ENCODE results near the gene MED25. TPM values are rescaled to one million over a fixed set of nuclear protein-coding genes. Genes with fewer than 3 reads are reported as not detected.

The MED25 gene
- total and polyA plus RNA-seq, 9 donors, result 30.3 to 89.9 (median 67.4) TPM

GRCh38 chr19:49801966-49802661, 16.0 kb upstream of the MED25 start:
- Histone ChIP-seq H3K27ac (peak overlapping the region; percentile 55 to 61), H3K36me3 (no peaks in the 10 kb centered on the region), H3K27me3 (no peaks in the 10 kb centered on the region), H3K4me3 (peak overlapping the region; percentile 35), H3K4me1 (ENCODE audit: insufficient read depth) (peaks cover 8% of the 10 kb centered on the region), H3K9me3 (no peaks in the 10 kb centered on the region)
- TF ChIP-seq, protein P1, sequence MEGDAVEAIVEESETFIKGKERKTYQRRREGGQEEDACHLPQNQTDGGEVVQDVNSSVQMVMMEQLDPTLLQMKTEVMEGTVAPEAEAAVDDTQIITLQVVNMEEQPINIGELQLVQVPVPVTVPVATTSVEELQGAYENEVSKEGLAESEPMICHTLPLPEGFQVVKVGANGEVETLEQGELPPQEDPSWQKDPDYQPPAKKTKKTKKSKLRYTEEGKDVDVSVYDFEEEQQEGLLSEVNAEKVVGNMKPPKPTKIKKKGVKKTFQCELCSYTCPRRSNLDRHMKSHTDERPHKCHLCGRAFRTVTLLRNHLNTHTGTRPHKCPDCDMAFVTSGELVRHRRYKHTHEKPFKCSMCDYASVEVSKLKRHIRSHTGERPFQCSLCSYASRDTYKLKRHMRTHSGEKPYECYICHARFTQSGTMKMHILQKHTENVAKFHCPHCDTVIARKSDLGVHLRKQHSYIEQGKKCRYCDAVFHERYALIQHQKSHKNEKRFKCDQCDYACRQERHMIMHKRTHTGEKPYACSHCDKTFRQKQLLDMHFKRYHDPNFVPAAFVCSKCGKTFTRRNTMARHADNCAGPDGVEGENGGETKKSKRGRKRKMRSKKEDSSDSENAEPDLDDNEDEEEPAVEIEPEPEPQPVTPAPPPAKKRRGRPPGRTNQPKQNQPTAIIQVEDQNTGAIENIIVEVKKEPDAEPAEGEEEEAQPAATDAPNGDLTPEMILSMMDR (IDR thresholded peaks at IDR 0.05), result peak; percentile 54 to 75 (median 57)
- no peak for TF ChIP-seq POLR2A (IDR thresholded peaks at IDR 0.05)
- intact Hi-C loops (cut with DNase I), result loop anchor here in 2 of 4 donors (5.0 to 10.0 kb wide), 3 partner anchors 35 to 77 kb away; partner anchors contain the start of gene AP2A1 (in 1 of the 2)
- DNase-seq, result peak; percentile 94 to 97 (median 97)
- WGBS, 3 donors, result 8 to 14% (median 13%) methylated on average over 24 to 38 of the region's 38 CpGs

DNA sequence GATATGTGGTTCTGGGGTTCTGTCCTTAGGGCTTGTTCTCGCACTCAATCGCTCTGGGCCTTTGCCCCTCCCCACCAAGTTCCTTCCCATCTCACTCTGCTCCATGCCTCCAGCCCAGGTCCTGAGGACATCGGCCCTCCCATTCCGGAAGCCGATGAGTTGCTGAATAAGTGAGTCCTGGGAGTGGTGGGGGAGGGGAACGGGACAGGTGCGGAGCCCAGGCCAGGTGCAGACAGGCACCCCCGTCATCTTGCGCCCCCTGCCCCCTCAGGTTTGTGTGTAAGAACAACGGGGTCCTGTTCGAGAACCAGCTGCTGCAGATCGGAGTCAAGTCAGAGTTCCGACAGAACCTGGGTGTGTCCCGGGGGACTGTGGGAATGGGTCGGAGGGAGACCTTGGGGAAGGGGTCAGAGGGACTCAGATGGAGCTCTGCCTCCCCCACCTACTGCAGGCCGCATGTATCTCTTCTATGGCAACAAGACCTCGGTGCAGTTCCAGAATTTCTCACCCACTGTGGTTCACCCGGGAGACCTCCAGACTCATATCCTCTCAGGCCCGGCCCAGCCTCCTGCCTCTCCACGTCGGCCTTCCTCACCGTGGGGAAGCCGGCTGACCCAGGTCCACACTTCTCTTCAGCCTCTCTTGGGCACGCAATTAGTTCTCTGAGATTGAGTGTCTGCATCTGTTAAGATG, 15.1 kb upstream of the MED25 start:
- WGBS, 3 donors, result 68 to 78% (median 71%) methylated on average over 24 of the region's 24 CpGs

DNA sequence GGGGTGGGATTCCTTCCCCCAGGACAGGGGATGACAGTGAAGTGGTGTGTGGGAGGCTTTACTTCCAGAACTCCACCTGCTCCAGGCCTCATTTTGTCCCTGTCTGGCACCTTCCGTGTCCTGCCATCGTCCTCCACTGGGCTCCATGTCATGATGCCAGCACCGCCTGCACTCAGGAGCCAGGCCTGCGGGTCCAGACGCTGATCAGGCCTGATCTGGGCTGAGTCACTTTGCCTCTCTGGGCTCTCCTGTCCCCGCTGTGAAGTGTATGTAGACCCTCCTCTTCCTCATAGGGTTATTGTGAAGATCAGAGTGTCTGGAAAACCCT, 14.6 kb upstream of the MED25 start:
- no peak for TF ChIP-seq EP300 (IDR thresholded peaks at IDR 0.05)
- TF ChIP-seq, protein P1 (IDR thresholded peaks at IDR 0.05), result no peak
- TF ChIP-seq POLR2A (IDR thresholded peaks at IDR 0.05), result no peak
- Histone ChIP-seq H3K27ac (no peak overlapping the region), H3K4me1 (ENCODE audit: insufficient read depth) (peaks cover 11% of the 10 kb centered on the region), H3K36me3 (no peaks in the 10 kb centered on the region), H3K27me3 (no peaks in the 10 kb centered on the region), H3K9me3 (no peaks in the 10 kb centered on the region), H3K4me3 (no peak overlapping the region)
- intact Hi-C loops (cut with DNase I), result loop anchor here in 2 of 4 donors (5.0 to 10.0 kb wide), 3 partner anchors 36 to 79 kb away; partner anchors contain the start of gene AP2A1 (in 1 of the 2)
- DNase-seq, result peak in 2 of 5 donors; percentile 31 to 33
- WGBS, 3 donors, result 85 to 94% (median 90%) methylated on average over 6 of the region's 6 CpGs

More for the DNA sequence above, 15.1 kb upstream of the MED25 start:
- no peak for TF ChIP-seq EP300 (IDR thresholded peaks at IDR 0.05)
- Histone ChIP-seq H3K36me3 (no peaks in the 10 kb centered on the region), H3K27ac (peak overlapping the region; percentile 55 to 61), H3K4me3 (no peak overlapping the region), H3K9me3 (no peaks in the 10 kb centered on the region), H3K4me1 (ENCODE audit: insufficient read depth) (peaks cover 8% of the 10 kb centered on the region), H3K27me3 (no peaks in the 10 kb centered on the region)
- intact Hi-C loops (cut with DNase I), result loop anchor here in 2 of 4 donors (5.0 to 10.0 kb wide), 3 partner anchors 36 to 78 kb away; partner anchors contain the start of gene AP2A1 (in 1 of the 2)
- DNase-seq, result peak in 3 of 5 donors; percentile 58 to 63 (median 59)

DNA sequence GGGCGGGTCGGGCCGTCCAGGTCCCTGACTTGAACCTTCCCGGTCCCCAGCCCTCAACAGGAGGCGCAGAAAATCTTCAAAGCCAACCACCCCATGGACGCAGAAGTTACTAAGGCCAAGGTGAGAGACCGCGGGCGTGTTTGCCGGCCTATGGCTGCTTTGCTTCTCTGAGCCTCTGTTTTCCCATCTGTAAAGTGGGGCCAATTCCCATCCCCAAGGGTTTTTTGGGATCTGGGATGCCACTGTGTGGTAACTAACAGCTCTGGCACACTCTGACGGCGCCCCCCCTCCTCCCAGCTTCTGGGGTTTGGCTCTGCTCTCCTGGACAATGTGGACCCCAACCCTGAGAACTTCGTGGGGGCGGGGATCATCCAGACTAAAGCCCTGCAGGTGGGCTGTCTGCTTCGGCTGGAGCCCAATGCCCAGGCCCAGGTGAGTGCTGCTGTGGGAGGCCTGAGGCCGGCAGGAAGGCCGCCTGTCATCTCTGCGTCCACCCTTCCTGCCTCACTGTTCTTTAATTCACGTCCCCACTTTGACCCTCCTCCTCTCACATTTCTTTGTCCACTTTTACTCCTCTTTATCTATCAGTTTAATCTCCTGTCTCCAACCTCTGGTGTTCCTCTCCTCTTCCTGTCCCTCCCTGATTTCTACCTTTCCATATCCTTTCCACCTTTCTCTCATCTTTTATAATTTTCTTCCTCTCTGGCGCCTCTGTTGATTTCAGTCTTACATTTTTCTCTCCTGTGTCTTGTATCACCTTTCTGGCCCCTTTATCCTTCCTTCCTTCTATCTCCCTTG, 12.1 kb upstream of the MED25 start:
- Histone ChIP-seq H3K36me3 (no peaks in the 10 kb centered on the region), H3K4me3 (no peak overlapping the region), H3K27me3 (no peaks in the 10 kb centered on the region), H3K27ac (no peak overlapping the region), H3K4me1 (ENCODE audit: insufficient read depth) (peaks cover 12% of the 10 kb centered on the region), H3K9me3 (no peaks in the 10 kb centered on the region)
- intact Hi-C loops (cut with DNase I), result loop anchor here in 2 of 4 donors (5.0 to 10.0 kb wide), 3 partner anchors 39 to 81 kb away; partner anchors contain the start of gene AP2A1 (in 1 of the 2)
- TF ChIP-seq POLR2A (IDR thresholded peaks at IDR 0.05), result no peak
- TF ChIP-seq EP300 (IDR thresholded peaks at IDR 0.05), result no peak
- TF ChIP-seq, protein P1 (IDR thresholded peaks at IDR 0.05), result no peak
- DNase-seq, result peak in 1 of 5 donors; percentile 37
- 77 to 89% (median 82%) methylated on average over 17 to 20 of the region's 20 CpGs for WGBS, 3 donors
